HL-60/S4 treated with retinoic acid at 250 ng/mL for 4 days and 3 days (cell line): ENCODE data around the gene SLX9.

Source experiments
- in situ Hi-C: fragments of 300-500 bp; cut with MboI; formaldehyde crosslinking; loops from 2 replicates; pipeline ENCODE4 v1.7.0; 2022; ENCODE audit warnings: low sequenced_read_pairs

The SLX9 gene

DNA sequence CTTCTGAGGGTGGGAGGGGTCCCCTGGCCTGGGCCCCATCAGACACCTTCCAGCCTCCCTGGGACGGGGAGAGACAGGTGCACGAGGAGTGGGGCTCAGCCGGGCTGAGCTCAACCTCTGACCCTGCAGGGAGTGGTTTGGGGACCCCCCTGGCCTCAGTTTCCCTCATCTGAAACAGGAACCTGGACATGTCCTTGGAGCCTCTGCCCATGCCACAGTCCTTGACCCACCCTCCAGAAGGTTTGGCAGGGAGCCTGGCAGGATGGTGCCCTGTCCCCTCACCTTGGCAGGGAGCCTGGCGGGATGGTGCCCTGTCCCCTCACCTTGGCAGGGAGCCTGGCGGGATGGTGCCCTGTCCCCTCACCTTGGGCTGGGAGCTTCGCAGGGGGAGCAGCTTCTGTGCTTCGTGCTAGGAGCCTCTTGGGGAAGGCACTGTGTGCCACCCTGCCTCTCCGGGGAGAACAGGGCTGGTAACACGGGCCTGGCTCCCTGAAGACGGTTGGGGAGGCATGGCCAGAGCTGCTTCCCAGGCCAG, 58.3 kb downstream of the SLX9 start:
- in situ Hi-C loops, result no loop called here

DNA sequence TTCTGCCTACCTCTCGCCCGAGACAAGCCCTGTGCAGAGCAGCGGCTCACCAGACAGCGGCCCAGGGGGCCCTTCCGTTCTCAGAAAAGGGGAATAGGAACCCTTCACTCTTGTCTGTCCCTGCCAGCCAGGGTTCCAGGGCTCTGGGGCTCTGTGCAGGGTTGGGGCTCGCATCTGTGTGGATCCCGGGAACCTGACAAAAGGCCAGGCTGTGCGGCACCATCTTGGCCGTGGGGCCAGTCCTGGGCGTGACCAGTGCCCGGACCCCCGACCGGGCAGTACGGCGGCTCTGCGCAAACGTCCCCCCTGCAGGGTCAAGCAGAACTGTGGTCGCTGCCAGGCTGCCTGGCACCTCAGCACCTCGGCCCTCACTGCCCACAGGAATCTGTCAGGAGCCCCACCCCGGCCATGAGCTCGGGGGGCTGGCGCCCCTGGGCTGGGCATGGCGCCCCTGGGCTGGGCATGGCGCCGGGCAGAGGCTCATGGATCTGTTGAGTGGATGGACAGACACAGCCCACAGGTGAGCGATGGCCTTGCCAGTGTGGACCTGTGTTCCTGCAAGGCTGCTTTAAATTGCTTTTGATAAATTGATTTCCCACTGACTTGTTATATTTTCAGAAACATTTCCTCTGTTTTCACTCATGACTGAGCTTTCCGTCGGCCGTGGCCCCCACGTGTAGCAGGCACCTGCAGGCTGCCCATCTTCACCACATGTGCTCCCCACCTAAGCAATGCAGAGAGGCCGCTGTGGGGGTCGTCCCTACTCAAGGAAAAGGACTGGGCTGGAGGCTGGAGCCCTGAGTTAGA, 59.0 kb downstream of the SLX9 start:
- in situ Hi-C loops, result no loop called here

DNA sequence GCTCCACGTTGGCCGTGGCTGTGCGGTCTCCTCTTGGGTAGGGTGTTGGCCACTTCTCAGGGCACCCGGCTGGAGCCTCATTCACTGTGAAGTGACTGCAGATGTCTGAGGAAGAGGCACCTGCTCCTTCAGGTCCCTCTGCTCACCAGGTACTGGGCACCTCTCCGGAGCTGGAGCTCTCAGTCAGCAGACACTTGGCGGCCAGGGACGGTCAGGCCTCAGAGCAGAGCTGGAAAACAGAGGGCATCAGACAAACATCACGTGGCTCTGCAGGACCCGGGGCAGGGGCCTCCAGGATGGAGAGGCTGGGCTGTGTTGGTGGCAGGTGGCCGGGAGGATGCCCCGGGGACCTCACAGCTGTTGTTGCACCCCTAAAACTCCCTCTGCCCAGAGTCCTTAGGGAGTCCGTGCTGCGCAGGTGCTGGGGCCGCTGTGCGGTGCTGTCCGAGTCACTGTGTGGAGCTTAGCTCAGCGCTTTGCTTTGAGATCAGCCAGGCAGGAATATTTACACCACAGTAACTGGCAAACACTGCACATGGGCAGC, 59.7 kb downstream of the SLX9 start:
- in situ Hi-C loops, result no loop called here

DNA sequence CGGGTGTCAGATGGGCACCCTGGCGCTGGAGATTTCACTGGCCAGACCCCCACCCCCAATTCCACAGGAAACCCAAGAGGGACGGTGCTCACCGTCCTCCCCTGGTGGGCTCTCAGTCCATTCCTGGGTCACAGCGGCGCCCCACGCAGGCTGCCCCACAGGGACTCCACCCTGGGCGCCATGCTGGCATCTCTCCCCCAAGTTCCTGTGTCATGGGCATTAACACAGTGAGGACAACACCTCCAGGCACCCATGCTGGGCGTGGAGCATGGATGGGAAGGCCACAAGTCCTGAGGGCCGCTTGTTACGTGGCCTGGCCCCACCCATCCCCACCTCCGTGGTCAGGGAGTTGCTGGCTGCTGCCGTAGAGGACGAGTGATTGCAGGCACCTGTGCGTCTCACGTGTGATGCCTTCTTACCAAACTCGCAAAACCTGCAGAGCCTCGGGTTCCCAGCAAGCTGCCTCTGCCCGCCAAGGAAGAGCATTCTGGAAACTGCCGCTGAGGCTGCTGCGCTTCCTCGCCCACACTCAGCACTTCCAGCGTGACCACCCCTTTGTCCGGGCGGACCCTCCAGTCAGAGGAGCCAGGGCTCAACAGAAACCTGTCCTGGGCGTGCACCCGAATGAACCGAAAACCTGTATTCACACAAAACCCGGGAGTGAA, 60.3 kb downstream of the SLX9 start:
- in situ Hi-C loops, result no loop called here

DNA sequence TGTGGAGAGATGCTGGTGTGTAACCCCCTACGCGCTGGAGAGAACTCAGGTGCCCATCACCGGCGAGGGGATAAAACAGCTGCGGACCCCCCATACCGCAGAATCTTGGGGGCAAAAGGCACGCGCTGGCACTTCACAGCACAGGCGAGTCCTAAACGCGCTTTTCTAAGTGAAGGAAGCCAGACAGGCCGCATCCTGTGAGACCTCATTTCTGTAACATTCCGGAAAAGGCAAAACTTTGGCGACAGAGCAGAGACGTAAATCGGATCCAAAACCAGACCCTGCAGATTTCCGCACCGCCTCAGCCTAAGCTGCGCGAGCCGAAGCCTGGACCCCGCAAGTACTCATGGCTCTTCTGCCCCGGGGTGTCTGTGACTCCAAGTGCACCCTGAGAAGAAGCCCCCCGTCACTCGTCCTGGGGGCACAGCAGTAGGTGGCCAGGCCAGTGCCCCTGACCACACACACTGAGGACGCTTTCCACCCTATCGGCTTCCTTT, 60.9 kb downstream of the SLX9 start:
- in situ Hi-C loops, result no loop called here

DNA sequence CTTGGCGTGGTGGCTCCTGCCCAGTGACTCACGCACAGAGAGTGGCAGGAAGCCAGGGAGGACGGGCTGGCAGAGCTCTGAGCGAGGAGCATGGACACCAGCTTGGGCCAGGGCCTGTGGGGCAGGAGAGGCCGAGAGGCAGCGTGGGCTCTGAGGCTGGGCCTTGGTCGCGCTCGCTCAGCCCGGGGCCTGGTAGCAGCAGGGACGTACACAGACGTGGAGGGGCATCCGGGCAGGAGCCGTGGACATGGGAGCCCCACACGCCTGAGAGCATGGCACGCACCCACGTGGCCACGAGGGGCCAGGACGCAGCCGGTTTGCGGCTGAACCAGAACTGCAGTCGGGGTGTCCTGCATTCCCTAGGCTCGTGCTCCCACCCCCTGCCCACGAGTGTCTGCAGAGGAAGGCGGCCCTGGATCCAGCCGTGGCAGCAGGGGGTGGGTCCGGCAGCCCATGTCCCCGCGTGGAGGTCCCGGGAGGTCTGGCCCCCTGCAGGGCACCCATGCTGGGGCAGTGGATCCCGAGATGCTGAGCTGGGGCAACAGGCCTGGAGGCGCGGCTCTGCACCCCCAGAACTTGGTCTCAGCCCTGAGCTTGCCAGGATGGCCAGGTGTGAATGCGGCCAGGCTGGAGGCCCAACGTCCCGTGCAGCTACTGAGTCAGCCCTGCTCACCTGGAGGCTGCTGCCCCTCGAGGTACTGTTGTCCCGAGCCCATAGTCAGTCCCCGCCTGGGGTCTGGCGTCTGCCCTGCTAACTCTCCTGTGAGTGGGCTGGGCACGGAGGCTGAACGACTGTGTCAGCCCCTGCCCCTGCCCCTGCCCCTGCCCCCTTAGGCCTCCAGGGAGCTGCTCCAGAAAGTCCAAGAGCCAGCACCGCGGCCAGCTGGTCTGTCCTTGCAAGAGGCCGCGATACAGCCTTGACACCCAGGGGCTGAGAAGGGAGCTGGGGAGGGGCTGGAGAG, 61.6 kb downstream of the SLX9 start:
- in situ Hi-C loops, result no loop called here

DNA sequence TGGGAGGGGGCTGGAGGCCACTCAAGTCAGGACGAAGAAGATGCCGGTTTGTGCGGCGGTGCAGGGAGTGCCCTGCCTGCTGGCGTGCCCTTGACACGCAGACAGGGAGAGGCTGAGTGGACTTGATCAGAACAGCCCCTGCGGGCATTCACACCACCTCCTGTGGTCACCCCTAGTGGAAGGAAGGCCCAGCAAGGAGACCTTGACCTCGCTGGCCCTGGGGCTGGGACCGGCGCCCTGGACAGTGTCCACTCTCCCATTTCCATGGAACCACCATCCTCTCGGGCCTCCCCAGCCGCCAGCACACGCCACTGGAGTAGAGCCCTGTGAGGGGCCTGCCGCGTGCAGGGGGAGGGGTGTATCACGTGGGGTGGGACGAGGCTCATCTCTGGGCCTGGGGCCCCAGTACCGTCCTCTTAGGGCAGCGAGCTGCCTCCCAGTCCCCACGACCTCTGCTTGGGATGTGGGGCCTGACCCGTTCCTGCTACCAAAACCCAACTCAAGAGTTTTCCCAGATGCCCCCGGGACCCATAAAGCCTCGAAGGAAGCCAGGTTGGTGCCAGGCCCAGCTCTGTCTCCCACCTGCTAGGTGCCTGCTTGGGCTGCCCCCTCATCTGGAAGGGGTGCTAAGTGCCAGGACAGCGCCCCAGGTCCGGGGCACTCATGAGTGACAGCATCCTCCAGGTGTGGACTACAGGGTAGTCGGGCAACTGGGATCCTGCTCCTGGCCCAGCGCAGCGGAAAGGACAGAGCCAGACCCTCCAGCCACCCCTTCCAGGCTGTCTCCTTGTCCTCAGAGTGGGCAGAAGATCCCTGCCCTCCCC, 62.8 kb downstream of the SLX9 start:
- in situ Hi-C loops, result no loop called here

DNA sequence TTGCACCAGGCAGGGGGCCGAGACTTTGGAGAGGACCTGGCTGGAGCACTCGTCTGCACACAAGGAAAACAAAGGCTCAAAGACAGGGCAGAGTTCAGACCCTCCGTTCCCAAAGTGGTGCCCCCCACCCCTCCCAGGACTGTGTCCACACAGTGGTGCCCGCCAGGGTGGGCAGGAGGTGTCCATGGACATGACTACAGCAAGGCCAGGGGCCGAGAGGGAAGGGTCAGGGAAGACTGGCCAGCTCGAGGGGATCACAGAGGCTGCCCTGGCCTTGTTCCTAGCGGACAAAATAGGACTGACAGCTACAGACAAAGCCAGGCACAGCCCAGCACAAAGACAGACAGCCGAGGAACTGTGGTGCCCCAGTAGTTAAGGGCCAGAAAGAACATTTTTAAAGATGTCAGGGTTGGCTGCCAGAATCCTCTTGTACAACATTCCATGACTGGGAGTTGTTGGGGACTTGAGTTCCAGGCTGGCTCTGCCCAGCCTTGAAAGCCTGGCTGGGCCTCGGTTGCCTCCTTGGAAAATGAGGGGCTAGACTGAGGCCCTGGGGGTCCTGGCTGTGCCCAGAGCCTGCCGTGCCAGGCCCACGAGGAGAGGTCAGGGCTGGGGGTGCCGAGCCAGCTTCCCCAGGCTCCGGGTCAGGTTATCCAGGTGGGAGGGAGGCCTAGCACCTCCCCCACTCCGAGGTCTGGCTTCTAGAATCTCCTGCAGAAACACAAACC, 63.7 kb downstream of the SLX9 start:
- in situ Hi-C loops, result no loop called here

DNA sequence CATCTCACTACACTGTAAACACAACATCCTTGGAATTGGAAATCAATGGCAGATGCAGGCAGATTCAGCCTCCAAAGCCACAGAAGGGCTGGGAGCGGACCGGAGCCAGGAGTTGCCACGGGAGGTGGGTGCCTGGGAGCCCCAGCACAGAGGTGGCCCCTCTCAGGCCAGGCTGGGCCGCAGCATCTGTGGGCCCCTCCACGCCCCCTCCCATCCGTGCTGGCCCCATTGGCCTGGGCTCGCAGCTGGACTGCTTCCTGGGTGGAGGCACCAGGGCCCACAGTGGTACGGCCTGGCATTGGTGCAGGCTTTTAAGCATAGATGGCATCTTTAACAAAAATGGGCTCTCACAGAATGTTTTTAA, 64.2 kb downstream of the SLX9 start:
- in situ Hi-C loops, result no loop called here

DNA sequence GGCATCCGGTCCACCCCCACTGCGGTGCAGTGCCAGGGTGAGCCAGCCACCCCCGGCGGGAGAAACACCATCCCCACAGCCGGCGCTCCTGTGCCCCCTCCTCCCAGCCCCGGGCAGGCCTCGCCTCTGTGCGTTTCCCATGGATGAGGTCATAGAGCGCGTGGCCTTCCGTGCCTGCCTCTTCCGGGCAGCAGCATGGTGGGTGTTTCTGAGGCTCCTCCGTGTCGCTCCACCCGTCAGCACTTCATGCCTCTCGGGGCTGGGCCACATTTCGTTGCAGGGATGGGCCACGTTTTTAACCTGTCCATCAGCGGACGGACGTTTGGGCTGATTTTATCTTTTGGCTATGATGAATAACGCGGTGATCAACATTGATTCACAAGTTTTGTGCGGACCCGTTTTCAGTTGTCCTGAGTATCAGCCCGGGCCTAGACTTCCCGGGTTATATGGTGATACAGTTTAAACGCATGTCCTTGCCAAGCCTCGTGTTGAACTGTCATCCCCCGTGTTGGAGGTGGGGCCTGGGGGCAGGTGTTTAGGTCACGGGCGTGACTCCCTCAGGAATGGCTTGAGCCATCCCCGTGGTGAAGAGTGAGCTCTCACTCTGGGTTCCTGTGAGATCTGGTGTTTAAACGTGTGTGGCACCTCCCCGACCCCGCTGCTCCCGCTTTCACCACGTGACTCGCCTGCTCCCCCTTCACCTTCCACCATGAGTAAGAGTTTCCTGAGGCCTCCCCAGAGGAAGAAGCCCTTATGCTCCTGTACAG, 64.8 kb downstream of the SLX9 start:
- in situ Hi-C loops, result no loop called here

DNA sequence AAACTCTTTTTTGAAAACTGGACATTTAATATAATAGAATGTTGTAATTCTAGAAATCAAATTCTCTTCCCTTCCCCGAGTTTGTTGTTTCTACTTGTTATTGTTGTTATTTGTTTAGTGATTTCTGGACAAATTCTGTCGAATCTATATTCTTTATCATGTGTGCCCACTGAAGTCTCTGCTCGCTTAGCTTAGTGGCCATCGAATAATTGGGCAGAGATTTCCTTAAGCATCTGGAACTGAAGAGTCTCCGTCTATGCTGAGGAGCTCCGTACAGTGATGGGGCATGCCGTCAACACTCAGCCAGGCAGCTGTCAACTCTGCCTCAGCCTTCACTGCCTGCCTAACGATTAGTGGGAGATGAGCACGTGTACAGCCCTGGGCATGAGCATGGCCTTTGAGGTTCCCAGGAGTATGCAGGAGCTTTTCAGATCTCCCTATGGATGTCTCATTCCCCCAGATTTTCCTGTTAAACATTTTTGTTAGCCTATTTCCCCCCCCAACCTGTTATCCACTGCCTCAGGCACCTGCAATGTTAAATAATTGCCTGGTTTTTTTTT, 66.8 kb downstream of the SLX9 start:
- in situ Hi-C loops, result no loop called here

DNA sequence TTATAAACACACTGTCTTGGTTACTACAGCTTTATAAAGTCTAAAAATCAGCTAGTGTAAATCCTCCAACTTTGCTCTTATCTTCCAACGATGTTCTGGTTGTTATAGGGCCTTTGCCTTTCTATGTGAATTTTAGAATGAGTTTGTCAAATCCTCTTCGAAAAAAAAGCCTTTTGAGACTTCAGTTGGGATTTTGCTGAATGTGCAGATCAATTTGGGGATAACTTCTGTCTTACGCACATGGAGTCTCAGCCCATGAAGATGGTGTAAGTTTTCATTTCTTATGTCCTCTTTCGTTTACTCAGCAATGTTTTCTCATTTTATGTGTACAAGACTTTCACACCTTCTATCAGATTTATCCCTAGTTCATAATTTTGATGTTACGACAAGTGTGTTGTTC, 69.8 kb downstream of the SLX9 start:
- in situ Hi-C loops, result no loop called here

DNA sequence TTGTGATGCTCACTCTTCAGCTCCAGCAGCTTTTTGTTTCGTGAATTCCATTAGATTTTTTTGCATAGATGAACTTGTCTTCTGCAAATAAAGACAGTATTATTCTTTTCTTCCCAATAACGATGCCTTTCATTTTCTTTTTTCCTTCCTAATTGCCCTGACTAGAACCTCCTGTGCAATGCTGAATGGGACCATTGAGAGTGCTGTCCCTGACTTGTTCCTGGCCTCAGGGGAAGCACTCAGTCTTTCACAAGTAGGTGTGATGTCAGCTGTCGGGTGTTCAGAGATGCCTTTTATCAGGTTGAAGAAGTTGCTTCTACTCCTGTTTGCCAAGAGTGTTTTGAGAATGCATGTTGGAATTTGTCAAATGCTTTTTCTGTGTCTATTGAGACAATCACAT, 70.3 kb downstream of the SLX9 start:
- in situ Hi-C loops, result no loop called here

DNA sequence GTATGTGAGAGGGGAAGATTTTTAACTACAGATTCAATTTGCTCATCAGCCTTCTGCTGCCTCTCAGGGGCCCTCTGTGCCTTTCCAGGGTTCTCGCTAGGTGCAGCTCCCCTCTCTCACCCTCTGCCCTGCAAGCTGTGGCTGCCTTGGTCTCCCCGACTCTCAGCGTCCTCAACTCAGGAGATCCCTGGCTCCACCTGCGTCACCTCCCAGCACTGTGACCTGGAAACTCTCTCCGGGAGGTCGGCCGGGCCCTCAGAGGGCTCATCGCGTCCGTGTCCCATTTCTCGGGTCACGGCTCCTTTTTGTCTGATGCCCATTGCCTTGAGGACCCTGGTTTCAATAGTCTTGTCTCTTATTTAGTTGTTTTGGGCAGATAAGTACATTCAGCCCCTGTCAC, 71.0 kb downstream of the SLX9 start:
- in situ Hi-C loops, result no loop called here

DNA sequence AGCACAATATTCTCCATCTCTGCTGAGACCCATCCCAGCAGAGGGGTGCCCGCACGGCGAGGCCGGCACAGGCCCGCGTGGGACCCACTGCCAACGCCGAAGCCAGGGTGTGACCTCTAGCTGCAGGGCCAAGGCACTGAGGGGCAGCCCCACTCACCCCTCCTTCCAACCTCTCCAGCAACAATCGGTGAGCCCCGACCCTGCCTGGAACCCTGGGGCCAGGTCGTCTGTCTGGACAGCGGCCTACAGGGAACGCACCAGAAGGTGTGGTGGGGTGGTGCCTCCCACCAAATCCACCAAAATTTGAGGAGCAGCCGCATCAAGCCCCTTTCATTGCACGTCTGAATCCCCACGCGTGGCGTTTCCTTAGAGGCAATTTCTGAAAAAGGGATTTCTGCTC, 71.6 kb downstream of the SLX9 start:
- in situ Hi-C loops, result no loop called here

DNA sequence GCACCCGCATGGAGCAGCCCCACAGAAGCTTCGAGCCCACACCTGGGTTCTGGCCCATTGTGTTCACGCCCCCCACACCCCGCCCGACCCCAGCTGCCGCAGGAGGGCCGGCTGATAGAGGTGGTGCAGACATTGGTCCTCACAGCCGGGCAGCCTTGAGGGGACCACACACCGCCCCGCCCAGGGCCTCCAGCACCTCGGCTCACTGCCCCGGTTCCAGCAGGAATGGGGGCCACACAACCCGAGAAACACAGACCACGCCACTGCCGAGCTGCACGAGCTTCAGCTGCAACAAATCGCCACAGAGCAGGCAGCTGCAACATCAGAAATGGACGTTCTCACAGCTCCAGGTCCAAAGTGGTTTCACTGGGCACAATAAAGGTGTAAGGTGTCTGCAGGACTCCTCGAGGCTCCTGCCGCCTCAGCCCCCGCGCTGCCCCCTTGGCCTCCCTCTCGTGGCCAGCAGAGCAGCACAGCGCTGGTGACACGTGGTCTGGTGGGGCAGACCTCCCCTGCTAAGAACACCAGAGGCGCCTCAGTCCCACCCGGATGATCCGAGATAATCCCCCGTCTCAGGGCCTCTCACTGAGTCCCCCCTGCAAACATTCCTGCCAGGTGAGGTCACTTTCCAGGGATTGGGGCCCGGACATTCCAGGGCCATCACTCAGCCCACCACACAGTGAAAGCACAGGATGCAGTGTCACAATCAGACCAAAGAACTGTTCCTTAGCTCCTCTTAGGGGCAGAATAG, 72.3 kb downstream of the SLX9 start:
- in situ Hi-C loops, result no loop called here

DNA sequence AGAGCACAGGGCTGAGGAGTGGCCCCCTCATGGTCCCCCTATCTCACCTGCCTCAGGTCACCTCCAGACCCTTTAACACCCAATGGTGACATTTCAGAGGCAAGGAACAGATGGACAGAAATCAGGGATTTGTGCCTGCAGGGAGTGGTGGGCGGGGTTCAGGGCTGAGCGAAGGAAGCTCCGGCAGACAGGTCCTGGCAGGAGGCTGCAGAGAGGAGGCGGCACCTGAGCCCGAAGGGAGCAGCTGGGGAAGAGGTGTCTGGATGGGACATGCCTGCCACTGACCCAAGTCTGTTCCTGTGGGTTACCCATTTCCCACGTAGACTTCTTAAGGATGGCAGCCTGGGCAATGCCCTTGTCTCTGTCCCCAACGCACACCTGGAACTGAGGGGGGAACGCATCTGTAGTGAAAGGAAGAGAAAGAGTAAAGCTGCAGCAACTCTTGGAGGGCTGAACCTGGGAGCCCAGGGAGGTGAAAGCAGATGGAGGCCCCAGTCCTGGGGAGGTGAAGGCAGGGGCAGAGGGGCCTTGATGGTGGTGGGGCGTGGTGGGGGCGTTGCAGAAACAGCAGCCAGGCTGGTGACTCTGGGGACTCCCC, 72.9 kb downstream of the SLX9 start:
- in situ Hi-C loops, result no loop called here
